ENCODE results near the gene CELA2A.
"Not testable (repeated sequence)": the region's sequence is repeated elsewhere in the genome, so short reads cannot be mapped to it uniquely, and the experiment has no call there.

Gene CELA2A

GRCh38 chr1:15424981-15425380 is 31.6 kb upstream of the CELA2A start:
- no peak for DNase-seq (ENCODE audit: low read depth)
- no peak overlapping the region for H3K4me3 ChIP-seq (ENCODE audit: low read depth, low read length)
- TF ChIP-seq CTCF (IDR thresholded peaks at IDR 0.05; ENCODE audit: insufficient read depth, low read depth, low read length, missing control alignments) = no peak

GRCh38 chr1:15425521-15425920 is 31.0 kb upstream of the CELA2A start:
- no peak overlapping the region for H3K4me3 ChIP-seq (ENCODE audit: low read depth, low read length)
- DNase-seq (ENCODE audit: low read depth) = no peak
- no peak for TF ChIP-seq CTCF (IDR thresholded peaks at IDR 0.05; ENCODE audit: insufficient read depth, low read depth, low read length, missing control alignments)

GRCh38 chr1:15425958-15426357 is 30.6 kb upstream of the CELA2A start:
- no peak for TF ChIP-seq CTCF (IDR thresholded peaks at IDR 0.05; ENCODE audit: insufficient read depth, low read depth, low read length, missing control alignments)
- H3K4me3 ChIP-seq (ENCODE audit: low read depth, low read length) = no peak overlapping the region
- DNase-seq (ENCODE audit: low read depth) = no peak

- no peak overlapping the region for H3K4me3 ChIP-seq (ENCODE audit: low read depth, low read length)
- no peak for TF ChIP-seq CTCF (IDR thresholded peaks at IDR 0.05; ENCODE audit: insufficient read depth, low read depth, low read length, missing control alignments)
- no peak for DNase-seq (ENCODE audit: low read depth)
Measured at GRCh38 chr1:15426492-15427279, 29.8 kb upstream of the CELA2A start.

- no peak for DNase-seq (ENCODE audit: low read depth)
Measured at GRCh38 chr1:15427280-15427666, 29.3 kb upstream of the CELA2A start.

GRCh38 chr1:15428252-15428651 is 28.3 kb upstream of the CELA2A start:
- H3K4me3 ChIP-seq (ENCODE audit: low read depth, low read length); DNase-seq (ENCODE audit: low read depth): not testable (repeated sequence)

More at GRCh38 chr1:15427280-15427666, 29.3 kb upstream of the CELA2A start:
- no peak for TF ChIP-seq CTCF (IDR thresholded peaks at IDR 0.05; ENCODE audit: insufficient read depth, low read depth, low read length, missing control alignments)
- H3K4me3 ChIP-seq (ENCODE audit: low read depth, low read length) = no peak overlapping the region

- no peak overlapping the region for H3K4me3 ChIP-seq (ENCODE audit: low read depth, low read length)
- no peak for DNase-seq (ENCODE audit: low read depth)
- TF ChIP-seq CTCF (IDR thresholded peaks at IDR 0.05; ENCODE audit: insufficient read depth, low read depth, low read length, missing control alignments) = no peak
Measured at GRCh38 chr1:15428815-15429435, 27.6 kb upstream of the CELA2A start.
